Myocyte (in vitro differentiated cells): ENCODE data around the gene ITK. TPM values are rescaled to one million over a fixed set of nuclear protein-coding genes. Genes with fewer than 3 reads are reported as not detected.
A peak's percentile ranks its signal among the peaks of the same experiment; 100 is the strongest.

Experiments used
- DNase-seq: peaks from one replicate; pipeline ENCODE4 v3.0.0-alpha.2; 2012; ENCODE audit warnings: low read depth
- total RNA-seq: library from RNA; depleted of rRNA; stranded (reverse); fragments of >200 nt; gene quantifications from 2 replicates; pipeline ENCODE4 v1.2.3, GENCODE V29; 2014

The ITK gene
- total RNA-seq, 1 donor from 2014 or later: not detected

GRCh38 chr5:157278319-157279037 is 97.8 kb downstream of the ITK start:
- no peak for DNase-seq

DNA sequence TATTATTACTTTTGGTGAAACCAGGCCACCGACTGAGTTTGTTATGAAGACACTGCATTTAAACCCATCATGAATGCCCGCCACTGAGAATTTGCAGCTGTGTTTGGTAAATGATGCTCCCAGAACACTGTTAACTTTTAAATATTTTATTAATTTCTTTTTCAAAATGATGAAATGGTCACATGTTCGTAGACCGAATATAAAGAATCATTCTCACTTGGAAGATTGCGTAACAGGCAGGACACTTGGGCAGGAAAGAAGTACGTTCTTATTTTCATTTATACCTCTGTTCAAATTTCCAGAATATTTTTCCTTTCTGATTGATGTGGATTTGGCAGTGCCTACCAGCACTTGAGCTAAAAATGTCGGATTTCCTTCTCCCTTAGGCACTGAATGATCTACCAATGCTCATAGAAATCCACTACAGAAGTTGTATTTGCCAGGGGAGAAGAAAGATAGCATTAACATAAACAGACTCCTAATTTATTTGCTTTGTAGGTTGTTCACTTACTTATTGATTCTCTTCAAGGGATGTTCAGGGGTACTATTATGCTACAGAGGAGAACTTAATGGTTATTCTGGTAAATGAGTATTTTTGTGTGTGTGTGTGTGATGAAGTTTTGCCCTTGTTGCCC is 99.1 kb downstream of the ITK start:
- DNase-seq: no peak

- no peak for DNase-seq
These were observed 100.3 kb downstream of the ITK start for GRCh38 chr5:157280927-157281326.

DNA sequence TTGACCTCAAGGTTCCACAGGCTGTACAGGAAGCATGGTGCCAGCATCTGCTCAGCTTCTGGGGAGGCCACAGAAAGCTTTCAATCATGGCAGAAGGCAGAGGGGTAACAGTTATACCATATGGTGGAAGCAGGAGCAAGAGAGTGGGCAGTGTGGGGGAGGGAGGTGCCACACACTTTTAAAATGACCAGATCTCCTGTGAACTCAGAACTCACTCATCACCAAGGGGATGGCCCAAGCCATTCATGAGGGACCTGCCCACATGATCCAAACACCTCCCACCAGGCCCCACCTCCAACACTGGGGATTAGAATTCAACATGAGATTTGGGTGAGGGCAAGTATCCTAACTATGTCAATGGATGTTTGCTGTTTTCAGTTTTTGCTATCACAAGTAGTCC is 101.5 kb downstream of the ITK start:
- no peak for DNase-seq

DNA sequence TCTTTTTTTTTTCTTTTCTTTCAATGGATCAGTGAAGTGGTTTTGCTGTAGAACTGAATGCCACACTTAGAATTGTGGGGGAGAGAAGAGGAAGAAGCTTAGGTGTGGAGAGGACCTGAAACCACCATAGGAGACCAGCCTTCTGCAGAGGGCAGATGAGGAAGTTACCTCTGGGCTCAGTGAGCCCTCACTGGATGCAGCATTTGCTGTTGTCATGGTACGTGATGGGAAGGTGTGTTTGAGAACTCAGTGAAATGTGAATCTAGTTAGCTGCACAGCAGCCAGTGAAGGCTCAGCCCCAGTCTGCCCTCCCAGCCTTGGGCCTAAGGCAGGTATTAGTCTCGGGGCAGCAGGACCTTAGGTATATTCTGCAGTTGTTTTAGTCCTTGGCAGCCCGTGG is 102.8 kb downstream of the ITK start:
- no peak for DNase-seq

- DNase-seq: no peak
These were observed 104.0 kb downstream of the ITK start for GRCh38 chr5:157284458-157285212.

DNA sequence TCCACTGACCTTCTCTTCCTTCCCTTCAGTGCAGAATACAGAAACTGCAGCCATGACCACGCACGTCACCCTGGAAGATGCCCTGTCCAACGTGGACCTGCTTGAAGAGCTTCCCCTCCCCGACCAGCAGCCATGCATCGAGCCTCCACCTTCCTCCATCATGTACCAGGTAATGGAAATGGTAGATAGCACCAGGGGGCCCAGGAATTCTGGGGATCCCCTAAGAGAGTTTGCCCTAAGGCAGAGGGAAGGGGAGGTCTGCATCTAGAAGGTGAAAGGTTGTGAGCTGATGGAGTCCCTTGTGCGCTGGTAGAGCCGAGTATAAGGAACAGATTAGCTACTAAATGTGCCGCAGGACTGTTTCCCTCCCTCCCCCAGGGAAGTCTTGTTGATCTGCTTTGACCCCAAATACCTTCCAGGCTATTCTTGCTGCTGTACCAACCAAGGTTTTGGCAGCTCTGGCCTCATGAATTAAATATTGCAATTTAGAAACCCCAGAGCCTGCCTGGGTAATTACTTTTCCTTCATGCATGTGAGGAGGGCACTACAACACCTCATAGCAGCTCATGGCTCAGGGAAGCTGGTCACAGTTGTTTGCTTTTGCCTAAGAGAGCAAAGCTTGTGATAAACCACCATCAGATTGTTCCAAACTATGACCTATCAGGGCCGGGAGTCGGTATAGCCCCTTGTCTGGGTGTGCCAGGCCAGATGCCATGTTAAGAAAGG is 104.8 kb downstream of the ITK start:
- no peak for DNase-seq

- no peak for DNase-seq
These were observed 106.1 kb downstream of the ITK start for GRCh38 chr5:157286761-157287211.

GRCh38 chr5:157288405-157289163 is 107.9 kb downstream of the ITK start:
- no peak for DNase-seq

- no peak for DNase-seq
These were observed 108.7 kb downstream of the ITK start for GRCh38 chr5:157289164-157289819.

GRCh38 chr5:157290156-157290980 is 109.7 kb downstream of the ITK start:
- peak; percentile 42 for DNase-seq

DNA sequence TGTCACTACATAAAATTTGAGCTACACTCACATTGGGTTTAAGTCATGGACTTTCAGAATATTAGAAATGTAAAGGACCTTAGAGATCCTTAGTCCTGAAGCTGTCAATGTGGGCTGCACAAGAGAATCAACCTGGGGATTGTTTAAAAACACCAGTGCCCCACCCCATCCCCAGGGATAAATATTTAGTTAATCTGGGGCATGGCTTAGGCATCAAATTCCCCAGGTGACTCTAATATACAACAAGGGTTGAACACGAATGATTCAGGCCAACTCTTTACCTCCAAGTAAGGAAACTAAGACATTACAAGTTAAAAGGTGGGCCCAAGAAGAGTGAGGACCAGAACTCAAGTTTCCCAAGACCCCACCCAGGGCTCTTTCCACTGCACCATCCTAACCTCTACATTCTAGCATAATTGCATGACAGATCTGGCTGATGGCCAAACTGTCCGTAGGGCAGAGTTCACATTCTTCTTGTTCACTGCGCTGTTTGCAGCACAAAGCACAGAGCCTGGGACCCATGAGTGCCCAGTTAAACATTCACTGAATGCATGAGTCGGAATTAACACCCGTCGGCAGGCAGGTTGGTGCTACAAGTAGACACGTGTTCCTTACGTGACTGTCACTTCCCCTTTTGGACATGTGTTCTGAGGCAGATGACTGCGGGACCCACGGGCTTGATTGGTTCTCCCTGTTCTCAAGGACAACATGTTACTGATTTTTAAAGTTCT is 110.5 kb downstream of the ITK start:
- no peak for DNase-seq

- DNase-seq: no peak
These were observed 112.0 kb downstream of the ITK start for GRCh38 chr5:157292599-157292998.

DNA sequence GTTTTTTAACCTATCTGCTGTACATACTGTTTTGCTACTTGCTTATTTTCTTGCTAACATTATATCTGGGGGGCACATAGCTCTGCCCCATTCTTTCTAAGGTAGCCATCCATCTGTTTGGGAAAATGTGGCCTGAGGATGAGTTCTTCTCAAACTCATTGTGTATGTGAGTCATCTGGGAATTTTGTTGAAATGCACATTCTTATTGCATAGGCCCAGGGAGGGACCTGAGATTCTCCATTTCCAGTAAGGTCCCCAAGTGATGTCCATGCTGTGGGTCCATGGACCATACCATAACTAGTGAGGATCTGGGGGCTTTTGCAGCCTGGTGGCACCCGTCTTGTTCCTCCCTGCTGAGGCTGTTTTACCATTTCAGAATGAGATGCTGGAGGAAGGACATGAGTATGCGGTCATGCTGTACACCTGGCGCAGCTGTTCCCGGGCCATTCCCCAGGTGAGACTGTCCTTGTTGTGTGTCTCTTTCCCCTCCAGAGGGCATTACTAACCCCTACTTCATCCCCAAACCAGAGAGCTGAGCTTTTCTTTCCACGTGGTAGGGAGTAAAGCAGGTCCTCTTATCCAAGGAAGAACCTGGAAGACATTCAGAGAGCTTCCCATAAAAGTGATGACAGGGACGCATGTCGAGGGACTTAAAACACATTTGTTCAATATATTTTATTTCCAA is 113.9 kb downstream of the ITK start:
- no peak for DNase-seq

DNA sequence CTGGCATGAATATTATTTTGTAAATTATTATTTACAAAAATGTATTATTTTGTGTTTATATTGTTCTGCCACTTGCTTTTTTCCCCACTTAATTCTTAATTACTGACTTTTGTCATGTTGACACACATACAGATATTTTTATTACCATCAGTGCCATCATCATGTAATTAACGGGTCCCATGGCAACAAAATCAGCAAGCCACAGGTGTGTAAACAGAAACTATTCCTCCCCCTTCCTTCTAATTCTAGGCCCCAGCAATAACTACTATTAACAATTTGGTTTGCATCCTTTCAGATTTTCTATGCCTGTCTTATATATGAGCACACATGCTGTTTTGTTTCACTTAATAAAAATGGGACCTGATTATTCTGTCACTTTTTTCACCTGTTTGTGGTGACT is 114.6 kb downstream of the ITK start:
- DNase-seq: no peak

DNA sequence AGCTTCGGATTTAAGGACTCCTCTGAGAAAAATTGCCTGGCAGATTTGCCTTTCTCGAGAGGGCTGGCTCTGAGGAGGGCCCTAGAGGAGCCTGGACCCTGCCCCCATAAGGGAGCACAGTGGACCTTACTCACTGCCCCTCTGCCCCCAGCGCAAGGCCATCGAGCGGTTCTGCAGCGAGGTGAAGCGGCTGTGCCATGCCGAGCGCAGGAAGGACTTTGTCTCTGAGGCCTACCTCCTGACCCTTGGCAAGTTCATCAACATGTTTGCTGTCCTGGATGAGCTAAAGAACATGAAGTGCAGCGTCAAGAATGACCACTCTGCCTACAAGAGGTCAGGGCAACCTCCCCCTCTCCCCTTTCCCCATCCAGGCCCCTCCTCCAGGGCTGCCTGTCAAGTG is 119.9 kb downstream of the ITK start:
- DNase-seq: no peak

- no peak for DNase-seq
These were observed 120.4 kb downstream of the ITK start for GRCh38 chr5:157301066-157301465.

GRCh38 chr5:157303023-157303422 is 122.4 kb downstream of the ITK start:
- DNase-seq: no peak
